GM18502 (cell line): Measurements from ENCODE around the gene FOXB2.

Source experiments
- ATAC-seq: cut with Tn5 transposase; IDR thresholded peaks from one replicate; pipeline ENCODE4 v1.9.1; 2021; ENCODE audit warnings: mild to moderate bottlenecking; ENCODE audit not compliant: unreplicated experiment, poor library complexity

The FOXB2 gene

GRCh38 chr9:77015327-77016048 is 4.0 kb upstream of the FOXB2 start:
- no peak for ATAC-seq

DNA sequence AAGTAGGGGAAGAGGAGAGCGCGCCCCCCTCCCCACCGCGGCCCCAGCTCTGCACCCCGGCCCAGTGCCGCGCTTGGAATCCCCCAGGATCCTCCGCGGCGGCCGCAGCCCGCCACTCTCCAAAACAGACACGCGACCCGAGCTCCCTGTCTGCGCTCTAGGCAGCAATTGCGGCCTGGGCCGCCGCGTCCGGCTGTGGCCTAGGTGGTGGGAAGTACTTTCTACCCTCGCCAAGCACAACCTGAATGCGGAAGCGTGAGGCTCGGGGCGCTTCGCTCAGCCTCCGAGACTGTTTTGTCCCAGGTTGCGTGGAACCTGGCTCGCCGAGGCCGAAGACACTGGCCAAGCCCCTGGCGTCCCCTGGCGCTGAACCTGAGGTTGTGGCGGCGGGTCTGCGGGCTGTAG is 3.3 kb upstream of the FOXB2 start:
- no peak for ATAC-seq

GRCh38 chr9:77016526-77017504 is 2.6 kb upstream of the FOXB2 start:
- ATAC-seq = no peak

DNA sequence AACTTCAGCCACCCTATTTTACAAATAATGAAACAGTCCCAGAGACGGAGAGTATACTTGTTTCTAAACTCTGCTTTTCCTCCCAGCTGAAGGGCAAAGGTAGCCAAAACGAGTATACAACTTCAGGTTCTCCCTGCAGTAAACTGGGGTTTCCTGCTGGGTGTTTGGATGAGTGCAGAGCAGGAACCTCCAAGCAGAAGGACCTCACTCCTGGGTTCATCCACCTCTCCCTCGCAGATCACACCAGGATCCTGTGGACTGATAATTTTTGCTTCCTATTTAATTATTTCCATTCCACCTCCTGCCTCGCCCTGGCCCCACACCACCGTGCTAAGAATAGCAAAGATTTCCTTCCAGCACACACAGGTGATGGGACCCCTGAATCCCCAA is 2.0 kb upstream of the FOXB2 start:
- no peak for ATAC-seq

GRCh38 chr9:77018058-77018968 is 1.1 kb upstream of the FOXB2 start:
- no peak for ATAC-seq

DNA sequence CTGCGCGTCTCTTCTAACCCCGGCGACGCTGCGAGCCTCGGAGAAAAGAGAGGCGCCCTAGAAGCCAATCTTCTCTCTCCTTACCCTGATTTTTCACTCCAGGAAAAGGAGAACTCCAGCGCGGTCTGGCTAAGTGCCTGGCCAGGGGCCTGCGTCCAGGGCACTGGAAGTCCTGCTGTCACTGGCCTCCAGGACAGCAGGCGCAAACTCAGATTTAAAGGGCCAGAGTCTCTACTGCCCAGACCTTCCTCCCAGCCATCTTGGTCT is 553 bp upstream of the FOXB2 start:
- no peak for ATAC-seq

GRCh38 chr9:77019926-77020412 is 514 bp downstream of the FOXB2 start:
- ATAC-seq = no peak

- no peak for ATAC-seq
These were observed 1.2 kb downstream of the FOXB2 start for GRCh38 chr9:77020413-77021290.

- no peak for ATAC-seq
These were observed 1.9 kb downstream of the FOXB2 start for GRCh38 chr9:77021291-77021894.

DNA sequence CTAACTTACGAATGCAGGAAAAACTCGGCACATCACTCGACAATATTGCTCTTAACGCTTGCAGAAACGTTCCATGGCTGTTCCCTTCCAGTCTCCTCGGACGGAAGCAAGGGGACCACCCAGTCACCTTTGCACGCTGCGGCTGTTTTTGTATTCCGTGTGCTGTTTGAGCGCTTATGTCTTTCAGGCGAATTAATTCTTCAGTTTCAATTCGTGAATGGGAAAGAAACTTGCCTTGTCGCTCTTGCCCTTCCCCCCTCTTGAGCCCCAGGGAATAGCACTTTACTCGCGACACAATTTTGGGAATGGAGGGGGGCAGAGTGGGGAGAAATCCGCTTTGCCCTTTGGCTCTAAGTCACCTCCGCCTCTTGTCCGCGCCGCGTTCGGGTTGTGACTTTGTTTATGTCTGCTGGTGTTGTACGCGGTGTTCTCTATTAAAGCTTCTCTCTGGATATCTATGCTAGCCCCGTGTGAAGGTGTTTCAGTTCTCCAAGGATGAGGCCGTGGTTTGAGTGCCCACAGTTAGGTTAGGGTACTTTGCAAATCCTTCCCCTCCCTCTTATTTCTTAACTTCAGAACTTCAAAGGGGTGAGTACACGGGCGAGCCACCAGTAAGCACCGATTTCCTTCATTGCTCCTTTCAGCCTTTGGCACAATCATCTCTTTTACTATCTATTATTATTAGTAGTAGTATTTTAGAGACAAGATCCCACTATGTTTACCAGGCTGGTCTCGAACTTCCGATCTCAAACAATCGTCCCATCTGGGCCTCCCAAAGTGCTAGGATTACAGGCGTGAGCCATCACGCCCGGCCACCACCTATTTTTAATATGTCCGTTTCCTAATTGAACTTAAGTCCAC is 2.7 kb downstream of the FOXB2 start:
- ATAC-seq = no peak

DNA sequence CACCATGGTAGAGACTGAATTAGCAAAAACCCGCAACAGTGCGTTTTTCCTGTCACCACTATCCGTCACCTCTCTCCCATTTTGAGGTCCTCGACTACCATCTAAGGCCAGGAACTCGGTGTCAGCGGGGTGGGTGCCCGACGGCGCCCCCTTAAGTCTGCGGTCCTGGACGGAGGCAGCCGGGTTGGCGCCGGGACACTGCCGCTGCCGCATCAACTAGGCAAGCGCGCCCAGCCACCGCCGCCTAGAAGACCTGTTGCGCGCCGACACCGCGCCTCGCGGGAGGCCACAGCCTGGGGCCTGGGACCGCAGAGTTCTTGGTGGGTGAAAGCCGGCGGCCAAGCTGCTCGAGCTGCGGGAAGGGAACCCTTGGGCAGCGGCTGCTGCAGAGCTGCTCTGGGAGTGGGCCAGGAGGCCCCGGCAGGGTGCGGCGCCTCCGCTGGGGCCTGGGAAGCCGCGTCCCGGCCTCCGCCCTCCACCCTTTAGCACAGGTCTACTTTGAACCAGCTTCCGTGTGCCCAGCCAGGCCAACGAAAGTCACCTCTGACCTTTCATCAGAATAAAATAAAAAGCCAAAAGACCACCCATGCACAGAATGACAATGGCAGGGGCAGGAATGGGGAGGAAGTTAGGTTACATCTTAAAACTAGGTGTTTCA is 3.5 kb downstream of the FOXB2 start:
- no peak for ATAC-seq

GRCh38 chr9:77023726-77024125 is 4.3 kb downstream of the FOXB2 start:
- no peak for ATAC-seq

DNA sequence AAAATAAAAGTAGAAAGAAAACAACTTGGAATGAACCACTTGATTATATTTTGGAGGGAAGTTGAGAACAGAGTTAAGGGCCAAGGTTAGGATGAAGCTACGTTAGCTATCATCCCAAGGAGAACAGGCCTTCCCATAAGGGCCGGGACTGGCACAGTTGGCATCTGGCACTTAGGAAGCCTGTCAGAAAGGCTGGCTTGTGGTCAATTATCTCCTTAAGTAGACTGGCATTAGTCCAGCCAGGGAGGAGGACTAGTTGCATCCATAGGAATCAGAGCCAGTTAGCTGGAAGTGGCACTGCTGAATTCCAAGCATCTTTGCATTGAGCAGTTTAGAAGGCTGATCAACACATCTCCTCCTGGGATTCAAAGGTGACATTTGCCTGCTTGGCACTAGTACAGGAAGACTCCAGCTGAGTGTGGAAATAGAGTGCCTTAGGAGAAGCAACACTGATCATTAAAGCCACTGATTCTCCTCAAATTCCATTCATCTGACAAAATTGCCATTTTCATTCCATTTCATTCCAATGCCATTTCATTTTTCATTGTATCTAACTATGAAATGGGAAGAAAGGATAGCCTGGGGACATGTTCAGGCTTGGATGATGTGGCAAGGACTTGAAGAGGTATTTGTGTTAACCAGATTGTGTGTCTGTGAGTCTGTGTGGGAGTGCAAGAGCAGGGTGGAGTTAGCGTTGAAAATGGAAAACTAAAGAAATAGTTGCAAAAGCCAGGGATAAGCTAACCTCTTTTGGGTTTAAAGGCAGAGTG is 5.5 kb downstream of the FOXB2 start:
- no peak for ATAC-seq

DNA sequence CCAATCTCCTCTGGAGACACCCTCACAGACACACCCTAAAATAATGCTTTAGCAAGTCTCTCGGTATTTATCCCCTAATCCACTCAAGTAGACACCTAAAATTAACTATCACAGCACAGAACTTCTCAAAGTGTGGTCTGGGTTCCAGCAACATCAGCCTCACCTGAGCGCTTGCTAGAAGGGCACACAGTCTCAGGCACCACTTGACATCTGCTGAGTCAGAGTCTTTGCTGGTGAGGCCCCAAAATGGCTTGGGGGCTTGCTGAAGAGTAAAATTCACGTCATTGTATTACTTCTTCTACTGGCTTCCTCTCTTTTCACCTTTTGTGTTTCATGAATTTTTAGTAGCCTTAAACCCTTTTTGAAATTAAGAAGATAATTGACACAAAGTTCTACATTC is 9.0 kb downstream of the FOXB2 start:
- ATAC-seq = no peak

DNA sequence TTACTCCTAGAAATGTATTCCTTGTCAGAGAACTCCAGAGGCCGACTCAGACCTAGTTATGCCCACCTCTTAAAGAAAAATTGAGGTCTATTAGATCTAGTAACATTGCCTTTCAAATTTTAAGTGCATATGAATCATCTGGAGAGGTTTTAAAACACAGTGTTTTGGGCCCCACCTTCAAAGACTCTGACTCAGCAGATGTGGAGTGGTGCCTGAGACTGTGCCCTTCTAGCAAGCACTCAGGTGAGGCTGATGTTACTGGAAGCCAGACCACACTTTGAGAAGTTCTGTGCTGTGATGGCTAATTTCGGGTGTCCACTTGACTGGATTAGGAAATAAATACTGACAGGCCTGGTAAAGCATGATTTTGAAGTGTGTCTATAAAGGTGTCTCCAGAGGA is 10.6 kb downstream of the FOXB2 start:
- no peak for ATAC-seq

- ATAC-seq = no peak
These were observed 19.0 kb downstream of the FOXB2 start for GRCh38 chr9:77038281-77039036.
